Smooth muscle cell (in vitro differentiated cells): ENCODE measurements around the gene SDC1. TPM values are rescaled to one million over a fixed set of nuclear protein-coding genes. Genes with fewer than 3 reads are reported as not detected.

Experiments
- DNase-seq: peaks from one replicate; lab custom pipeline; 2025; ENCODE audit not compliant: unreplicated experiment; lab: John Stamatoyannopoulos, UW
- H2AFZ ChIP-seq: fragments of 200-600 bp; sonication (generic); 2 replicates; pipeline ENCODE4 v1.6.0; 2016; ENCODE audit warnings: antibody characterized with exemption, low read depth, mild to moderate bottlenecking
- H3F3A ChIP-seq: fragments of 200-600 bp; sonication (generic); 2 replicates; pipeline ENCODE4 v1.6.0; 2017; ENCODE audit warnings: antibody characterized with exemption, low read depth
- H3K27ac ChIP-seq: fragments of 200-600 bp; sonication (generic); 2 replicates; pipeline ENCODE4 v1.5.1; 2016; ENCODE audit warnings: low read depth, mild to moderate bottlenecking
- H3K27me3 ChIP-seq: fragments of 200-600 bp; sonication (generic); 2 replicates; pipeline ENCODE4 v1.6.1; 2016; ENCODE audit warnings: low read depth, mild to moderate bottlenecking
- H3K36me3 ChIP-seq: fragments of 200-600 bp; sonication (generic); 2 replicates; pipeline ENCODE4 v1.5.1; 2016; ENCODE audit warnings: low read depth
- H3K4me1 ChIP-seq: fragments of 200-600 bp; sonication (generic); 2 replicates; pipeline ENCODE4 v1.5.1; 2016; ENCODE audit warnings: low read depth
- H3K4me2 ChIP-seq: fragments of 200-600 bp; sonication (generic); 2 replicates; pipeline ENCODE4 v1.6.0; 2016; ENCODE audit warnings: mild to moderate bottlenecking
- H3K4me3 ChIP-seq: fragments of 200-600 bp; sonication (generic); 2 replicates; pipeline ENCODE4 v1.5.1; 2016; ENCODE audit warnings: mild to moderate bottlenecking
- H3K79me2 ChIP-seq: fragments of 200-600 bp; sonication (generic); 2 replicates; pipeline ENCODE4 v1.6.0; 2016; ENCODE audit warnings: low read depth, mild to moderate bottlenecking
- H3K9ac ChIP-seq: fragments of 200-600 bp; sonication (generic); 2 replicates; pipeline ENCODE4 v1.6.0; 2016; ENCODE audit warnings: low read depth
- H3K9me3 ChIP-seq: fragments of 200-600 bp; sonication (generic); replicated peaks from 2 replicates; pipeline ENCODE4 v1.5.1; 2016; ENCODE audit warnings: low read depth
- H4K20me1 ChIP-seq: fragments of 200-600 bp; sonication (generic); 2 replicates; pipeline ENCODE4 v1.6.0; 2016; ENCODE audit warnings: low read depth
- WGBS: methylation state at CpG from one replicate; pipeline ENCODE4 v1.1.7; 2016; ENCODE audit warnings: low lambda C conversion rate; 5-methylcytosine and 5-hydroxymethylcytosine counted together
- polyA plus RNA-seq: library from polyadenylated mRNA; unstranded; fragments of >200 nt; fragmentation: Nextera tagmentation; extraction: Ambion mirVana; gene quantifications from 2 replicates; pipeline ENCODE4 v1.2.1, GENCODE V29; 2016
- total RNA-seq: library from RNA; depleted of rRNA; stranded (reverse); fragments of >200 nt; gene quantifications from 2 replicates; pipeline ENCODE4 v1.2.3, GENCODE V29; 2014
- TF ChIP-seq, protein P1 (sequence below): fragments of 200-600 bp; sonication (generic); IDR thresholded peaks from 2 replicates; pipeline ENCODE4 v1.5.1; 2017; ENCODE audit warnings: borderline replicate concordance, mild to moderate bottlenecking, antibody characterized with exemption; ENCODE audit not compliant: insufficient read depth, poor library complexity, severe bottlenecking

Gene SDC1
- total and polyA plus RNA-seq, 2 experiments from 2014 or later: 61.0 to 88.1 TPM

DNA sequence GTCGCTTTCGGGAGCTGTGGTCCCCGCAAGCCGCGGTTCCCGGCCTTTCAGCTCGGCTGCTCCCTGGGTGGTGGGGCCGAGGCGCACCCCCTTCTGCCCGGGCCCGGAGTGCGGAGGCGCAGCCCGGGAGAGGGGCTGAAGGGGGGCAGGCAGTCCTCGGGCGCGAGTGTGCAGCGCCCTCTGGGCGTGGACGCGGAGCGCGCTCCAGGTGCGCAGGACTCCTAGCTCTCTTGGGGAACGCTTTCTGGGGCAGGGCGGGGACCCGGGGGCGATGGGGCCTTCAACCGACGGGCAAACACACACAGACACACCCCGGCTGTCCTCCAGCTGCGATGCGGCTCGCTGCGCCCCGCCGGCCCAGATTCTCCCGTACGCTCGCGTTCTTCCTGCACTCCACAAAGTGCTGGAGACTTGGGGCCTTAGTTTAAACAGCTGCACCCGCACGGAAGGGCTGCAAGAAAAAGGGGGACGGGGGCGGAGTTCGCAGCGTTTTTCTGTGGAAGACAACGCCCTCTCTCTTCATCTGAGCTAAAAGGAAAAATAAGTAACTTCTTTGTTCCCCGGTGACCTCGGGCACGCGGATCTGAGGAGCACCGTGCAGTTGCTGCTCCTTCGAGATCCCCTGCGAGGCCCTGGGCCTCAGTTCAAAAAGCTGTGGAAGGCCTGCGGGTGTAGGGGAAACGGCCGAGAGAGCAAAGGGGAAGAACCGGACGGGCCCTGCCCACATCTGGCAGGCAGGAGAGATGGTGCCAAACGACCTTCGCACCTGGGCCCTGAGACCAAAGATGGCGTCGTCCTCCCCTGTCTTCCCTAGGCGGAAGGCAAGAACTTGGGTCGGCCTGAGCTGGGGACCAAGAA, 593 bp upstream of the SDC1 start:
- Histone ChIP-seq H2AFZ (peak overlapping the region; percentile 59), H3K79me2 (peaks cover under 1% of the 10 kb centered on the region), H3K9me3 (no peaks in the 10 kb centered on the region), H4K20me1 (no peaks in the 10 kb centered on the region), H3K36me3 (no peaks in the 10 kb centered on the region), H3F3A (peaks cover 2% of the 10 kb centered on the region), H3K4me1 (peaks cover 30% of the 10 kb centered on the region), H3K27me3 (no peaks in the 10 kb centered on the region), H3K27ac (no peak overlapping the region), H3K9ac (peak overlapping the region; percentile 22), H3K4me3 (peak overlapping the region; percentile 86), H3K4me2 (peak overlapping the region; percentile 99)
- DNase-seq: peak; percentile 71
- WGBS: 22% methylated on average over 54 of the region's 66 CpGs
- TF ChIP-seq, protein P1, sequence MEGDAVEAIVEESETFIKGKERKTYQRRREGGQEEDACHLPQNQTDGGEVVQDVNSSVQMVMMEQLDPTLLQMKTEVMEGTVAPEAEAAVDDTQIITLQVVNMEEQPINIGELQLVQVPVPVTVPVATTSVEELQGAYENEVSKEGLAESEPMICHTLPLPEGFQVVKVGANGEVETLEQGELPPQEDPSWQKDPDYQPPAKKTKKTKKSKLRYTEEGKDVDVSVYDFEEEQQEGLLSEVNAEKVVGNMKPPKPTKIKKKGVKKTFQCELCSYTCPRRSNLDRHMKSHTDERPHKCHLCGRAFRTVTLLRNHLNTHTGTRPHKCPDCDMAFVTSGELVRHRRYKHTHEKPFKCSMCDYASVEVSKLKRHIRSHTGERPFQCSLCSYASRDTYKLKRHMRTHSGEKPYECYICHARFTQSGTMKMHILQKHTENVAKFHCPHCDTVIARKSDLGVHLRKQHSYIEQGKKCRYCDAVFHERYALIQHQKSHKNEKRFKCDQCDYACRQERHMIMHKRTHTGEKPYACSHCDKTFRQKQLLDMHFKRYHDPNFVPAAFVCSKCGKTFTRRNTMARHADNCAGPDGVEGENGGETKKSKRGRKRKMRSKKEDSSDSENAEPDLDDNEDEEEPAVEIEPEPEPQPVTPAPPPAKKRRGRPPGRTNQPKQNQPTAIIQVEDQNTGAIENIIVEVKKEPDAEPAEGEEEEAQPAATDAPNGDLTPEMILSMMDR: peak; percentile 53

DNA sequence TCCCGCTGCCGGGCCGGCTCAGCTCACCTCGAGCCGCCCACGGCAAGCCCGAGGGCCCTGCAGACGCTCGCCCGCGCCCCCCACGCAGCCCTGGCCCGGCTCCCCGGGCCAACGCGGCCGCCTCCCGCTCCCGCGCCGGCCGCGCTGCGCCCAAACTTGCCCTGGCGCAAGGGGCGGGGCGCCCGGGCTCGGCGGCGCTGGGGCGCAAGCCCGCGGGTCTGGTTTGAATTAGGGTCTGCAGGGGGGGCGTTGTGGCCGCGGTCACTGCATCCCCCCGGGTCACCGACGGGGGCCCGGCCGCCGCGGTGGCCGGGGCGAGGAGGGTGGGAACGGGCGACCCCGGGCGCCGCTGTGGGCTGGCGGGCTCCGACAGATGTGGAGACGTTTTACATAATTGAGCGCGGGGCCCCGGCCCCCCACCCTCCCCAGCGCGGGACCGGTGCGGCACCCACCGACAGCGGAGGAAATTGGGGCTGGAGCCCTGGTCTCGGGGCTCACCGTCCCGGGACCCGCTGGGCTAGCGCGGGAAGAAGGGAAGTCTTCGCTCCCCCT, 690 bp downstream of the SDC1 start:
- no peaks in the 10 kb centered on the region for H4K20me1 ChIP-seq
- H3K27me3 ChIP-seq: no peaks in the 10 kb centered on the region
- no peaks in the 10 kb centered on the region for H3K9me3 ChIP-seq
- peaks cover 13% of the 10 kb centered on the region for H3K79me2 ChIP-seq
- DNase-seq: no peak
- H2AFZ ChIP-seq: peak overlapping the region; percentile 89
- H3K4me2 ChIP-seq: peak overlapping the region; percentile 99
- peak overlapping the region; percentile 72 for H3K27ac ChIP-seq
- peak overlapping the region; percentile 64 for H3K9ac ChIP-seq
- peaks cover 30% of the 10 kb centered on the region for H3K4me1 ChIP-seq
- H3K4me3 ChIP-seq: peak overlapping the region; percentile 86
- H3F3A ChIP-seq: peaks cover 2% of the 10 kb centered on the region
- TF ChIP-seq, protein P1: no peak
- H3K36me3 ChIP-seq: no peaks in the 10 kb centered on the region
- 2% methylated on average over 36 of the region's 70 CpGs for WGBS

DNA sequence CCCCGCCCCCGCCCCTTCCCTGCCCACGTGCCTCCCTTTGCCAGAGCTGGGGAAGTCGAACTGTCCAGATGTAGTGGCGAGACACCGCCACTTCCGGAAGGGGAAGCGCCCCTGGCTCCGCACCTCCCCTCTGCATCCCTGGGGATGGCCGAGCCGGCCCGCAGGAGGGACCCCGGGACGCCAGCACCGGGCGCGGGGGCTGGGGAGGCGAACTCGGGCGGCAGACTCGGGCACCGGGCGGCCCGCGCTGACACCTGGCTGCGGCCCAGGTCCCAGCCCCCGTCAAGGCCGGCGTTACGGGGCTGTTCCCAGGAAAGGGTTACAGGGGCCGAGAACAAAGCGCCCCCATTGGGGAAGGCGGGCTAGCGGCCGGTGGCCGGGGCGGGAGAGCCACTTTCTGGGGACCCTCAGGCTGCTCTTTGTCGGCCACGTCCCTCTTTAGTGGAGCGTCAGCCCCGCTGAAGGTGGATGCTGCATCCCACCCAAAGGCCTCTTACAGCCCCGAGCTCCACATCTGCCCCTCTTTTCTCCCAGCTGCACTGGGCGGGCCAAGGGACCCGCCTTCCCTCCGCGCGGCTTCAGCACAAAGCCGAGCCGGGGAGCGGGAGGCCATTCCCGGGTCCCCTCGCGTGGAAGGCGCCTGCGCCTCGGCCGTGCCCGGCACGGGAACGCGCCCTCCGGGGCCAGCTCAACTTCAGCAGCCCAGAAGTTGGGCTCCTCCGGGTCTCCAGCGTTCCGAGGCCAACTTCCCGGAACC, 1.3 kb downstream of the SDC1 start:
- peaks cover 30% of the 10 kb centered on the region for H3K4me1 ChIP-seq
- TF ChIP-seq, protein P1: no peak
- peak overlapping the region; percentile 89 for H2AFZ ChIP-seq
- peak overlapping the region; percentile 99 for H3K4me2 ChIP-seq
- H4K20me1 ChIP-seq: no peaks in the 10 kb centered on the region
- peak overlapping the region; percentile 86 for H3K4me3 ChIP-seq
- peaks cover 2% of the 10 kb centered on the region for H3F3A ChIP-seq
- DNase-seq: peak; percentile 36
- WGBS: under 1% methylated on average over 59 of the region's 66 CpGs
- H3K27me3 ChIP-seq: no peaks in the 10 kb centered on the region
- H3K36me3 ChIP-seq: no peaks in the 10 kb centered on the region
- peaks cover 14% of the 10 kb centered on the region for H3K79me2 ChIP-seq
- H3K9ac ChIP-seq: peak overlapping the region; percentile 64
- H3K9me3 ChIP-seq: no peaks in the 10 kb centered on the region
- peak overlapping the region; percentile 72 for H3K27ac ChIP-seq
